CD14-positive monocyte (primary cell): Measurements from ENCODE around the gene SLC1A7. TPM values are rescaled to one million over a fixed set of nuclear protein-coding genes. Genes with fewer than 3 reads are reported as not detected.

Experiments used
- DNase-seq, 3 donors: peaks; one replicate each; pipeline ENCODE4 v3.0.0-alpha.2; 2011 to 2022
- H2AFZ ChIP-seq: 2 replicates; pipeline ENCODE4 v1.6.0; 2012; ENCODE audit warnings: mild to moderate bottlenecking, low read depth, low read length, inconsistent platforms; ENCODE audit not compliant: insufficient read depth, poor library complexity, severe bottlenecking
- H3K27ac ChIP-seq, 2 donors: 1 replicate in 1 of 2; 2 replicates in 1 of 2; pipeline ENCODE4 v1.5.1; 2012 to 2013; ENCODE audit warnings: low read length in 2 of 2, control low read depth in 1 of 2, inconsistent platforms in 1 of 2, low read depth in 1 of 2, mild to moderate bottlenecking in 1 of 2
- H3K27me3 ChIP-seq, 2 donors: one replicate each; pipeline versions ENCODE4 v1.6.0 to v1.6.1; 2011 to 2013; ENCODE audit warnings: low read length in 2 of 2; ENCODE audit not compliant: control insufficient read depth in 2 of 2, insufficient read depth in 2 of 2
- H3K36me3 ChIP-seq, 2 donors: replicated peaks in 1 of 2; 1 replicate in 1 of 2; 2 replicates in 1 of 2; pipeline versions ENCODE4 v1.5.1 to v1.6.1; 2012 to 2013; ENCODE audit warnings: low read length in 2 of 2, control low read depth in 1 of 2, inconsistent platforms in 1 of 2, mild to moderate bottlenecking in 1 of 2; ENCODE audit not compliant: insufficient read depth in 2 of 2, control insufficient read depth in 1 of 2
- H3K4me1 ChIP-seq, 2 donors: 1 replicate in 1 of 2; 2 replicates in 1 of 2; pipeline versions ENCODE4 v1.5.1 to v1.6.1; 2012 to 2013; ENCODE audit warnings: low read length in 2 of 2, control low read depth in 1 of 2, inconsistent platforms in 1 of 2, mild to moderate bottlenecking in 1 of 2, moderate library complexity in 1 of 2; ENCODE audit not compliant: insufficient read depth in 2 of 2, control insufficient read depth in 1 of 2
- H3K4me2 ChIP-seq: replicated peaks from 2 replicates; pipeline ENCODE3; 2012; ENCODE audit warnings: low read length, moderate library complexity, mild to moderate bottlenecking; ENCODE audit not compliant: poor library complexity, severe bottlenecking; ENCODE audit errors: extremely low read depth
- H3K4me3 ChIP-seq, 3 experiments: fragments of 200-600 bp in 1 of 3; sonication (generic) in 1 of 3; replicated peaks in 1 of 3; 1 replicate in 2 of 3; 2 replicates in 1 of 3; pipeline ENCODE4 v1.5.1; 2011 to 2013; ENCODE audit warnings: low read length in 3 of 3, mild to moderate bottlenecking in 3 of 3, control low read depth in 2 of 3, low read depth in 2 of 3, inconsistent platforms in 1 of 3, moderate library complexity in 1 of 3
- H3K79me2 ChIP-seq: 2 replicates; pipeline ENCODE4 v1.6.0; 2012; ENCODE audit warnings: mild to moderate bottlenecking, control low read depth, inconsistent platforms, low read length, moderate library complexity; ENCODE audit not compliant: insufficient read depth
- H3K9ac ChIP-seq: 2 replicates; pipeline ENCODE4 v1.6.0; 2017; ENCODE audit warnings: low read length, mild to moderate bottlenecking; ENCODE audit not compliant: insufficient read depth, poor library complexity, severe bottlenecking
- H3K9me3 ChIP-seq, 2 donors: replicated peaks in 1 of 2; 1 replicate in 1 of 2; 2 replicates in 1 of 2; pipeline versions ENCODE4 v1.5.1 to v1.6.1; 2012 to 2013; ENCODE audit warnings: low read length in 2 of 2, control low read depth in 1 of 2; ENCODE audit not compliant: control insufficient read depth in 1 of 2, insufficient read depth in 1 of 2
- H4K20me1 ChIP-seq: 2 replicates; pipeline ENCODE4 v1.6.0; 2012; ENCODE audit warnings: mild to moderate bottlenecking, low read length, control low read depth, moderate library complexity; ENCODE audit not compliant: insufficient read depth
- H3K27ac Mint-ChIP-seq, 7 donors: one replicate each; pipeline ENCODE4 v1.8.0; 2020; ENCODE audit warnings: mild to moderate bottlenecking in 7 of 7, mixed read lengths in 7 of 7, moderate library complexity in 6 of 7, inconsistent platforms in 2 of 7
- H3K27me3 Mint-ChIP-seq, 3 donors: one replicate each; pipeline ENCODE4 v1.8.0; 2021 to 2022; ENCODE audit warnings: low read depth in 3 of 3, mild to moderate bottlenecking in 3 of 3, mixed read lengths in 3 of 3, moderate library complexity in 3 of 3, inconsistent platforms in 1 of 3
- H3K36me3 Mint-ChIP-seq, 2 donors: one replicate each; pipeline ENCODE4 v1.8.0; 2020; ENCODE audit warnings: mixed read lengths in 2 of 2, inconsistent platforms in 1 of 2, mild to moderate bottlenecking in 1 of 2
- H3K4me1 Mint-ChIP-seq: one replicate; pipeline ENCODE4 v1.8.0; 2020; ENCODE audit warnings: mild to moderate bottlenecking, mixed read lengths
- H3K4me3 Mint-ChIP-seq, 2 donors: one replicate each; pipeline ENCODE4 v1.8.0; 2020; ENCODE audit warnings: mild to moderate bottlenecking in 2 of 2, mixed read lengths in 2 of 2, moderate library complexity in 1 of 2
- H3K9me3 Mint-ChIP-seq, 7 donors: one replicate each; pipeline ENCODE4 v1.8.0; 2020 to 2022; ENCODE audit warnings: mixed read lengths in 7 of 7, mild to moderate bottlenecking in 6 of 7, moderate library complexity in 6 of 7, inconsistent platforms in 2 of 7
- WGBS: methylation state at CpG from one replicate; pipeline ENCODE4 v1.1.5; 2013; ENCODE audit warnings: missing lambda C conversion rate; ENCODE audit not compliant: insufficient coverage; 5-methylcytosine and 5-hydroxymethylcytosine counted together
- intact Hi-C, 2 donors: fragments of 100-400 bp; cut with micrococcal nuclease; formaldehyde crosslinking; loops; one replicate each; pipeline versions ENCODE4 v1.15.0 to v1.15.1; 2023
- polyA plus RNA-seq, 3 donors: library from polyadenylated mRNA; depleted of rRNA in 1 of 3; unstranded in 2 of 3; stranded (reverse) in 1 of 3; fragments of 300-500 nt in 2 of 3; fragments of >200 nt in 1 of 3; fragmentation: Illumina TruSeq in 2 of 3; gene quantifications; 1 replicate in 2 of 3; 2 replicates in 1 of 3; pipeline ENCODE4 v1.2.3, GENCODE V29; 2012 to 2021
- TF ChIP-seq, protein P1 (sequence below): fragments of 200-600 bp; IDR thresholded peaks from one replicate; pipeline ENCODE4 v1.8.0; 2022; ENCODE audit warnings: antibody characterized with exemption, mild to moderate bottlenecking

Gene SLC1A7
- polyA plus RNA-seq, 3 donors, result not detected

GRCh38 chr1:53069265-53069662 lies 73.2 kb downstream of the SLC1A7 start:
- H2AFZ ChIP-seq, result no peak overlapping the region
- H3K4me2 ChIP-seq, result no peak overlapping the region
- H3K27me3 ChIP-seq, result peaks cover 0 to 1% of the 10 kb centered on the region in 2 donors
- TF ChIP-seq, protein P1, sequence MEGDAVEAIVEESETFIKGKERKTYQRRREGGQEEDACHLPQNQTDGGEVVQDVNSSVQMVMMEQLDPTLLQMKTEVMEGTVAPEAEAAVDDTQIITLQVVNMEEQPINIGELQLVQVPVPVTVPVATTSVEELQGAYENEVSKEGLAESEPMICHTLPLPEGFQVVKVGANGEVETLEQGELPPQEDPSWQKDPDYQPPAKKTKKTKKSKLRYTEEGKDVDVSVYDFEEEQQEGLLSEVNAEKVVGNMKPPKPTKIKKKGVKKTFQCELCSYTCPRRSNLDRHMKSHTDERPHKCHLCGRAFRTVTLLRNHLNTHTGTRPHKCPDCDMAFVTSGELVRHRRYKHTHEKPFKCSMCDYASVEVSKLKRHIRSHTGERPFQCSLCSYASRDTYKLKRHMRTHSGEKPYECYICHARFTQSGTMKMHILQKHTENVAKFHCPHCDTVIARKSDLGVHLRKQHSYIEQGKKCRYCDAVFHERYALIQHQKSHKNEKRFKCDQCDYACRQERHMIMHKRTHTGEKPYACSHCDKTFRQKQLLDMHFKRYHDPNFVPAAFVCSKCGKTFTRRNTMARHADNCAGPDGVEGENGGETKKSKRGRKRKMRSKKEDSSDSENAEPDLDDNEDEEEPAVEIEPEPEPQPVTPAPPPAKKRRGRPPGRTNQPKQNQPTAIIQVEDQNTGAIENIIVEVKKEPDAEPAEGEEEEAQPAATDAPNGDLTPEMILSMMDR, result no peak
- no peak for DNase-seq
- Mint-ChIP-seq H3K27ac (no peak overlapping the region), H3K9me3 (no peaks in the 10 kb centered on the region), H3K27me3 (peaks cover 0 to 5% (median 4%) of the 10 kb centered on the region in 3 donors), H3K4me1 (no peaks in the 10 kb centered on the region), H3K36me3 (no peaks in the 10 kb centered on the region), H3K4me3 (no peak overlapping the region)
- intact Hi-C loops, result no loop called here
- H3K79me2 ChIP-seq, result no peaks in the 10 kb centered on the region
- no peaks in the 10 kb centered on the region for H3K4me1 ChIP-seq
- H3K36me3 ChIP-seq, result no peaks in the 10 kb centered on the region
- H3K9me3 ChIP-seq, result no peaks in the 10 kb centered on the region
- no peak overlapping the region for H3K4me3 ChIP-seq
- no peak overlapping the region for H3K27ac ChIP-seq
- 96% methylated on average over 5 of the region's 7 CpGs for WGBS
- no peaks in the 10 kb centered on the region for H4K20me1 ChIP-seq
- no peak overlapping the region for H3K9ac ChIP-seq

GRCh38 chr1:53068314-53069099 lies 73.9 kb downstream of the SLC1A7 start:
- H3K27ac Mint-ChIP-seq, result no peak overlapping the region
- DNase-seq, result no peak
- WGBS, result 97% methylated on average over 5 of the region's 7 CpGs
- no peaks in the 10 kb centered on the region for H3K9me3 Mint-ChIP-seq
- H3K27ac ChIP-seq, result no peak overlapping the region
- TF ChIP-seq, protein P1, result no peak
- H3K27me3 ChIP-seq, result peaks cover 7 to 9% of the 10 kb centered on the region in 2 donors
- intact Hi-C loops, result no loop called here
- H3K9ac ChIP-seq, result no peak overlapping the region
- H3K27me3 Mint-ChIP-seq, result peaks cover 7 to 12% (median 11%) of the 10 kb centered on the region in 3 donors
- H4K20me1 ChIP-seq, result no peaks in the 10 kb centered on the region
- H3K4me1 ChIP-seq, result no peaks in the 10 kb centered on the region
- no peaks in the 10 kb centered on the region for H3K4me1 Mint-ChIP-seq
- H3K4me2 ChIP-seq, result no peak overlapping the region
- no peaks in the 10 kb centered on the region for H3K79me2 ChIP-seq
- no peak overlapping the region for H3K4me3 Mint-ChIP-seq
- H3K36me3 Mint-ChIP-seq, result no peaks in the 10 kb centered on the region
- no peaks in the 10 kb centered on the region for H3K36me3 ChIP-seq
- no peak overlapping the region for H3K4me3 ChIP-seq
- peaks cover 0 to under 1% of the 10 kb centered on the region in 2 donors for H3K9me3 ChIP-seq
- H2AFZ ChIP-seq, result no peak overlapping the region
